ENCODE measurements around the gene HSPB8. TPM values are rescaled to one million over a fixed set of nuclear protein-coding genes. Genes with fewer than 3 reads are reported as not detected.

The HSPB8 gene
- total RNA-seq, 2 donors from 2014 or later: 67.0 to 96.9 TPM

DNA sequence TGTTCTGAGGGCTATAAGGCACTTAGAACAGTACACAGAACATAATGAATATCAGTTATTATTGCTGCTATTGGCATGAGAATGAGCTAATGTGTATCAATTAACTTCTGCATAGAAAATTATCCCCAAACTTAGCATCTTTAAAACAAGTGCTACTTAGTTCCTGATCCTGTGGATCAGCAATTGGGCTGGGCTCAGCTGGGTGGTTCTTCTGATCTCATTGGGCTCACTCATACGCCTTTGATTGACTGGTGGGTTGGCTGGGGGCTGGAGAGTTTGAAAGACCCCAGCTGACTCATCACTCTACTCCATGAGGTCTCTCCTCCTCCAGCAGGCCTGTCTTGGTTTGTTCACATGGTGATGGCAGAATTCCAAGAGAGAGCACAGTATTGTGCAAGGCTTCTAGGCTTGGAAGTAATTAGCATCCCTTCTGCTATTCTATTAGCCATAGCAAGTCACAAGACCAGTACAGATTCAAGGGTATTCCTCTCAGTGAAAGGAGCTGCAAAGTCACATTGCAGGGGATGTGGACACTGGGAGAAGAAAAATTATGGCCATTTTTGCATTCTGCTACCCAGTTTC is 27.2 kb upstream of the HSPB8 start:
- TF ChIP-seq POLR2AphosphoS5 (IDR thresholded peaks at IDR 0.05) (no peak), POLR2A (IDR thresholded peaks at IDR 0.05) (no peak)
- TF ChIP-seq, protein P1, sequence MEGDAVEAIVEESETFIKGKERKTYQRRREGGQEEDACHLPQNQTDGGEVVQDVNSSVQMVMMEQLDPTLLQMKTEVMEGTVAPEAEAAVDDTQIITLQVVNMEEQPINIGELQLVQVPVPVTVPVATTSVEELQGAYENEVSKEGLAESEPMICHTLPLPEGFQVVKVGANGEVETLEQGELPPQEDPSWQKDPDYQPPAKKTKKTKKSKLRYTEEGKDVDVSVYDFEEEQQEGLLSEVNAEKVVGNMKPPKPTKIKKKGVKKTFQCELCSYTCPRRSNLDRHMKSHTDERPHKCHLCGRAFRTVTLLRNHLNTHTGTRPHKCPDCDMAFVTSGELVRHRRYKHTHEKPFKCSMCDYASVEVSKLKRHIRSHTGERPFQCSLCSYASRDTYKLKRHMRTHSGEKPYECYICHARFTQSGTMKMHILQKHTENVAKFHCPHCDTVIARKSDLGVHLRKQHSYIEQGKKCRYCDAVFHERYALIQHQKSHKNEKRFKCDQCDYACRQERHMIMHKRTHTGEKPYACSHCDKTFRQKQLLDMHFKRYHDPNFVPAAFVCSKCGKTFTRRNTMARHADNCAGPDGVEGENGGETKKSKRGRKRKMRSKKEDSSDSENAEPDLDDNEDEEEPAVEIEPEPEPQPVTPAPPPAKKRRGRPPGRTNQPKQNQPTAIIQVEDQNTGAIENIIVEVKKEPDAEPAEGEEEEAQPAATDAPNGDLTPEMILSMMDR (IDR thresholded peaks at IDR 0.05): no peak
- no peaks in the 10 kb centered on the region for H3K9me3 ChIP-seq
- no peak overlapping the region for H3K27ac ChIP-seq
- no peak overlapping the region for H3K4me3 ChIP-seq
- WGBS: 93% methylated on average over 1 of the region's 1 CpG
- no peaks in the 10 kb centered on the region for H3K36me3 ChIP-seq
- no peaks in the 10 kb centered on the region for H3K4me1 ChIP-seq (replicated peaks)
- DNase-seq (ENCODE audit: low spot score): no peak
- intact Hi-C loops (cut with DNase I): no loop called here
- no peaks in the 10 kb centered on the region for H3K27me3 ChIP-seq (replicated peaks; ENCODE audit: insufficient read depth)

DNA sequence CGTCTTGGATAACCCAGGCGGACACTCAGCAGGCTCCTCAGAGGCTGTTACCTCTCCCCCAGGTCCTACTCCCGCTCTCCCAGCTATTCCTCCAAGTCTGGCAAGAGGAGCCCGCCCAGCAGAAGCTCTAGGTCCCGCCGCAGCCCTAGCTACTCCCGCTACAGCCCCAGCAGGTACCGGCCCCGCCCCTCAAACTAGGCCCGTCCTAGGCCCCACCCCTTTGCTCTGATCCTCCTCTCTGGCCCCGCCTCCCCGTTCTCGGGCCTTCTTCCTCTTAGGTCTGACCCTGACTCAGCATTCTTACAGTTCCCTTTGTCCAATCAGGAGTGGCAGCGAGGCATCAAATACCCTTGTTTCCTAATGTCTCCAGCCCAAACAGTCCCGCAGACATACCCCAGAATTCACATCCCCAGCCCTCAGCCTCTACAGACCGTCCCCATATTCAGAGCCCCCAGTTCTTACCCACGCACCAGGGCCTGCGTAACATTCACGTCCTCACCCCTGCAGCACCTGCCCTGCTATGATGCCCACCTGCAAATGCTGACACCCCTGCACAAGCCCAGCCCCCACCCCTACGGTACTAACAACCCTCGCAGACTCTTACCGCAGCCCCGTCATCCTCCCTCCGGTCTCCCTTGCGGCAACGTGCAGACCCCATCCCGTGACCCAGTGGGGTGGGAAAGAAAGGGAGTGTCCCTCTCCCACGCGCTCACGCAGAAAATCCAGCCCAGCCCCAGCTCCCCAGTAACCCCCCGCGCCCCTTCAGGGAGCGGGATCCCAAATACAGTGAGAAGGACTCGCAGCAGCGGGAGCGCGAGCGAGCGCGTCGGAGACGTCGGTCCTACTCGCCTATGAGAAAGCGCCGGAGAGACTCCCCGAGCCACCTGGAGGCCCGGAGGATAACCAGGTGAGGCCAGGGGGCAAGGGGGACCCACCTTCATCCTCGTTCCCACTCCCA is 25.0 kb upstream of the HSPB8 start:
- Histone ChIP-seq H3K27me3 (replicated peaks; ENCODE audit: insufficient read depth) (no peaks in the 10 kb centered on the region), H3K36me3 (no peaks in the 10 kb centered on the region), H3K27ac (no peak overlapping the region), H3K4me3 (no peak overlapping the region), H3K4me1 (replicated peaks) (no peaks in the 10 kb centered on the region), H3K9me3 (no peaks in the 10 kb centered on the region)
- no peak for DNase-seq (ENCODE audit: low spot score)
- TF ChIP-seq POLR2AphosphoS5 (IDR thresholded peaks at IDR 0.05) (no peak), POLR2A (IDR thresholded peaks at IDR 0.05) (no peak)
- TF ChIP-seq, protein P1 (IDR thresholded peaks at IDR 0.05): no peak
- intact Hi-C loops (cut with DNase I): no loop called here
- WGBS: 58% methylated on average over 49 of the region's 49 CpGs

DNA sequence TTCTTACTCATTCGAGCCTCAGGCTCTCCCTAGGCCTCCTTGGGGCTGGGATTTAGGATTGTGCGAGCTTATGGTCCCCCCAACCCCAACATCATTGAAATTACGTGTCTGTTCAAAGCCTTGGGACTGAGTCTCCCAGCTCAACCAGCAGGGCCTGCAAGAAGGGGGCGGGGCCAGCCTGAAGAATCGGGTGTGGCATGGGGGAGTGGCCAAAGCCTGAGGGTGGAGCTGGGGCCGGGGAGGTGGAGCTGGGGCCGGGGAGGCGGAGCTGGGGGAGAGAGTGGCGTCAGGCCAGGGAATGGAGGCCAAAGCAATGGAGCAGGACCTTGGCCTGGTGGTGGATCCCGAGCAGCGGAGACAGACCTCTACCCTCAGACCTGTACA is 24.3 kb upstream of the HSPB8 start:
- no peak for TF ChIP-seq POLR2A (IDR thresholded peaks at IDR 0.05)
- TF ChIP-seq, protein P1 (IDR thresholded peaks at IDR 0.05): no peak
- TF ChIP-seq POLR2AphosphoS5 (IDR thresholded peaks at IDR 0.05): no peak
- H3K36me3 ChIP-seq: no peaks in the 10 kb centered on the region
- intact Hi-C loops (cut with DNase I): no loop called here
- no peak for DNase-seq (ENCODE audit: low spot score)
- no peak overlapping the region for H3K4me3 ChIP-seq
- H3K27ac ChIP-seq: no peak overlapping the region
- no peaks in the 10 kb centered on the region for H3K9me3 ChIP-seq
- 78% methylated on average over 11 of the region's 11 CpGs for WGBS
- H3K4me1 ChIP-seq (replicated peaks): no peaks in the 10 kb centered on the region
- no peaks in the 10 kb centered on the region for H3K27me3 ChIP-seq (replicated peaks; ENCODE audit: insufficient read depth)

DNA sequence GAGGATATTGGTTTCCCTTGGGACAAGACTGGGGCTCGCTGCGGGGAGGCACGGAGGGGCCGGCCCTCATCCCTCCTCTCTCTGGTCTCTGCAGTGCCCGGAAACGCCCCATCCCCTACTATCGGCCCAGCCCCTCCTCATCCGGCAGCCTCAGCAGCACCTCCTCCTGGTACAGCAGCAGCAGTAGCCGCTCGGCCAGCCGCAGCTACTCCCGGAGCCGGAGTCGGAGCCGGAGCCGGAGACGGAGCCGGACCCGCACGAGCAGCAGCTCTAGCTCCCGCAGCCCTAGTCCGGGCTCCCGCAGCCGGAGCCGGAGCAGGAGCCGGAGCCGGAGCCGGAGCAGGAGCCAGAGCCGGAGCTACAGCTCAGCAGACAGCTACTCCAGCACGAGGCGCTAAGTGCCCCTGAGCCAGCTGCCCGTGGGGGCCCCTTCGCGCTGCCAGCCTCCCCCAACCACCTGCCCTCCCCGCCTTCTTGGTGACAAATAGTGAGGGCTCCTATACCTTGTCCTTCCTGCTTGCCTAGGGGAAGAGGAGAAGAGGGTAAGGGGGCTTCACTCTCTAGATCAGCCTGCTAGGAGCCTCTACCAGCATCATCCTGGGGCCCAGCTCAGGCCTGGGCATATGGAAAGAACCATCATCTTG is 22.2 kb upstream of the HSPB8 start:
- Histone ChIP-seq H3K27ac (no peak overlapping the region), H3K4me1 (replicated peaks) (no peaks in the 10 kb centered on the region), H3K27me3 (replicated peaks; ENCODE audit: insufficient read depth) (no peaks in the 10 kb centered on the region), H3K4me3 (no peak overlapping the region), H3K9me3 (no peaks in the 10 kb centered on the region), H3K36me3 (no peaks in the 10 kb centered on the region)
- TF ChIP-seq, protein P1 (IDR thresholded peaks at IDR 0.05): no peak
- TF ChIP-seq POLR2AphosphoS5 (IDR thresholded peaks at IDR 0.05) (no peak), POLR2A (IDR thresholded peaks at IDR 0.05) (no peak)
- 81% methylated on average over 32 of the region's 35 CpGs for WGBS
- intact Hi-C loops (cut with DNase I): no loop called here
- DNase-seq (ENCODE audit: low spot score): no peak
